Suppressor macrophage (primary cell): ENCODE data around the gene TIMM10B.

Source experiments
- DNase-seq, 4 experiments: peaks; one replicate each; pipeline ENCODE4 v3.0.0-alpha.2; 2020 to 2022

Gene TIMM10B

DNA sequence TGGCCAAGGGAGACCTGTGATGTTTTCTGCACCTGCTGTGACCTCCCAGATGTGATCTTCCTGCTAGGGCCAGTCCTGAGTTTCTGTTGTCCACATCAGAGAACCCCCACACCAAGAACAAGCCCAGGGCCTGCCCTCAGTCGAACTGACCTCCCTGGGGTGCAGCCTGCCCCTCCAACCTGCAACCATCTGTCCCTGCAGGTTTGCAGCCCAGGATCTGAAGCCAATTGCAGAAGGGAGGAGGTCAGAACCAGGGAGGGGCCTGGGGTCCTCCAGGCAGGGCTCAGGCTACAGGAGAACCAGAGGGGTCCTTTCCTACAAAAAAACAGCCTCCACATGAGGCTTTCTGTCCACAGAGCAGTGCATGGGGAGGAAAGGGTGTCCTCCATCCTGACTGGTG lies 8.4 kb upstream of the TIMM10B start:
- no peak for DNase-seq

DNA sequence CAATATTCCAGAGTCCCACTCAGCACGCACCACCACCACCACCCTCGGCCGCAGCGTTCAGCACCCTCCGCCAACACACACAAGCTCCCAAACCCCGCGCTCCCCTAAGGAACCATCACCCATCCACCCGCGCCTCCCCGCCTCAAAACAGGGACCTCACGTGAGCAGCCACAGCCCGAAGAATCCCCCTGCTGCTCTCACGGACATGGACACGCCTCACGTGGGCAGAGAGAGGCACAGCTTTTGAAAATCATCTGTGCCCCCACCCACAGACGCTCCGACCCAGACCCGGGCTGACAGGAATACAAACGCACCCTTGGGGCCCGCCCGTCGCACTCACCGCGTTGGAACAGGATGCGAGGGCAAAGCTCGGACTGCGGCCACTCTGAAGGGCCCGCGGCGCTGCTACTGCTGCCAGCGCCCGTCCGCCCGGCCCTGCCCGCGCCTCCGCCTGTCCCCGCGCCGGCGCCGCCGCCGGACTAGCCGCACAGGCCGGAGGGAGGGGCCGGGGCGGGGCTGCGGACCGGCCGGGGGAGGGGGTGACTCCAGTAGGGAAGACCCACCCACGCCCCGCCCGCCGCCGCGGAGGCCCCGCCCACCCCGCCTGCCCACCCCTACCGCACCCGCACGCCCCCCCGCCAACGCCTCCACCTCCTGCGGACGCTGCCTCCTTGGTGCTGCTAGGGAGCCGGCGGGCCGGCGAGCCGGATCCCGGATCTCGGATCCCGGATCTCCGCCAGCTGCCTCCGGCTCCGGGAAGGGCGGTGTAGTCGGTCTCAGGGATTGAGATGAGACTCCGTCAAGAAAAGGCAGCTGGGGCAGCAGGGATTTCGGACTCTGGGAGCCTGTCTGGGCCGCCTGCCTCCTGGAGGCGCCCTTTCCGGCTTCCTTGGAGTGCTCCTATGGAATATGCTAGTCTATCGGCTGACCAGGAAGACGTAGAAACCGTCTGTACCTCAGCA lies 7.6 kb upstream of the TIMM10B start, which contains the start of gene TRIM3:
TRIM3 (minus strand) TSS at position 491 of the 962 bp plus-strand sequence. CDS start 8,246 bp downstream, outside the sequence.
- peak; percentile 77 to 95 (median 88) for DNase-seq

GRCh38 chr11:6474413-6474792 lies 6.9 kb upstream of the TIMM10B start:
- peak in 2 of 4 experiments; percentile 21 to 25 for DNase-seq

DNA sequence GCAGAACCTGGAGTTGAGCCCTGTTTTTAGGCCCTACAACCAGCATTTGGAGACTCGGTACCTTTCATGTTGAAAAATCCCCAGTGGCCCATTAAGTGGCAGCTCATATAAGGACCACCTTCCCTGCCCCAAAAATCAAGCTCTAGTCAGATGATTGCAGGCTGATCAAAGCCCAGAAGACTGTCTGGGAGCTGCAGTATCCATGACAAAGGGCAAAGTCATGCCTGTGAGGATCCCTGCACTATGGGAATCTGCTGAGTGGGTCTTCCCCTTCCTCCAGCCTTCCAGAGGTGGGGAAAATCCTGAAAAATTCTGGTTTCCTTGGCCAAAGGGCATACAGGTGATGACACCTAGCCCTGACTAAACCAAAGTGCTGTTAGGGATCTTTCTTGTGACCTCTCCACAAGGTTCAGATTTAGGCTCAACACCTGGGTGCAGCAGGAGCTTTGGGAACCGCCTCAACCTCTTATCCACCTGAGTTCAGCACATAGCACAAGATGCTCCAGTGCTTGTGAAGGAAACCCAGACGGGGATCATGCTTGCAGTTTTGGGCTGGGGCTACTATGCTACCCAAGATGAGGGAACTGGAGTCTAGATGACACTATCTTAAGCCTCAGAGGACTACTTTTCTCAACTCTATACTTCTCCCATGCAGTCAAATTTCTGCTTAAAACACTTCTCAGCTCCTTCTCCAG lies 6.3 kb upstream of the TIMM10B start:
- DNase-seq: no peak

DNA sequence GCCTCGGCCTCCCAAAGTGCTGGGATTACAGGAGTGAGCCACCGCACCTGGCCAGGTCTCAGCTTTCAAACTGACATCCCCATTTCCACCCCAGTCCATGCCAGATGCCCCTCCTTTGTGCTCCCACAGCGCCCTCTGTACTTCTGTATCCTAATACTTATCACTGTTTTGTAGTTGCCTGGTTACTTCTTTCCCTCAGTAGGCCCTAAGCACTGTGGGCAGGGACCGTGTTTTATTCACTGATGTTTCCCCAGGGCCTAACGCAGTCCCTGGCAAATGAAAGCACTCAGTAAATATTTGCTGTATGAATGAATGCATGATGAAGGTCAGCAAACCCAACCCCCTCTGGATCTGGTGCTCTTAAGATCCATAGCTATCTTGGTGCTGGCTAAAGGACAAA lies 5.4 kb upstream of the TIMM10B start:
- no peak for DNase-seq

- no peak for DNase-seq
Observed at GRCh38 chr11:6476571-6476970, 4.7 kb upstream of the TIMM10B start.

- no peak for DNase-seq
Observed at GRCh38 chr11:6480299-6480914, 894 bp upstream of the TIMM10B start.

- DNase-seq: no peak
Observed at GRCh38 chr11:6481924-6482275, 599 bp downstream of the TIMM10B start.

- peak; percentile 16 to 68 (median 40) for DNase-seq
Observed at GRCh38 chr11:6482441-6482840, 1.1 kb downstream of the TIMM10B start.

DNA sequence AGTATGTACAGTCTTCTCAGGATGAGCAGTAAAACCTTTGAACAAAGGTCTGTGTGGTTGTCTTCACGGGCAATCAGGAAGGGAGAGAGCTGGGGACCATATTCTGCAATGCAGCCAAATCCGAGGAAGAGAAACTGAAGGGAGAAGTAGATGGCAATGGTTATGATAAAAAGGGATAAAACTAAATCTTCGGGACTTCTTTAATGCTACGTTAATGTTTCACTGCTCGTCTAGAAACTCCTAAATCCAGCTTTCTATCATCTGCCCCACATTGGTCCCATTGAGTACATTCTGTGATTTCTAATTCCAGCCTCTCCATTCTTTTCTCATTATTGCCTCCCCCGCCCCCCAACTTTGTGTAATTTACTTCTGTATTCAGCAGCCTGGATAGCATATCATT lies 1.7 kb downstream of the TIMM10B start:
- DNase-seq: no peak

GRCh38 chr11:6485661-6486060 lies 4.4 kb downstream of the TIMM10B start:
- DNase-seq: no peak

- DNase-seq: no peak
Observed at GRCh38 chr11:6486256-6486655, 5.0 kb downstream of the TIMM10B start.

GRCh38 chr11:6486938-6487337 lies 5.6 kb downstream of the TIMM10B start:
- DNase-seq: no peak

GRCh38 chr11:6488342-6488741 lies 7.0 kb downstream of the TIMM10B start:
- DNase-seq: no peak

DNA sequence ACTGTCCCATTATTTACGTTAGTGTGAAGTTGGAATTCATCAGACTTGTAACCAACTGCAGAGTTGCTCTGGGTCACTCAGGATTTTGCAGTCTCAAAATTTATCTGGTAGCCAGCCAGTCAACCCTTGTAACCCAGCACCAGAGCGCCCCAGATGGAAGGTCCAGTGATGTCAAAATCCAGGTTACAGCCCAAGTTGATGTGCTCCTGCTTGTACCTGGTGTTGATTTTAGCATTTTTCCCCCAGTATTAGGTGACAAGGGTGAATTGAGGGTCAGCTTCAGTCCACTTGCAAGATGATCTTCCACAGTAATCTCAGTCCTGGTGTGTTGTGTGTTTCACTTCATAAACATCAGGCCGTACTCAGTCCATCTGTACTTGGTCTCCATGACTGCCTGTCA lies 7.5 kb downstream of the TIMM10B start:
- DNase-seq: no peak

DNA sequence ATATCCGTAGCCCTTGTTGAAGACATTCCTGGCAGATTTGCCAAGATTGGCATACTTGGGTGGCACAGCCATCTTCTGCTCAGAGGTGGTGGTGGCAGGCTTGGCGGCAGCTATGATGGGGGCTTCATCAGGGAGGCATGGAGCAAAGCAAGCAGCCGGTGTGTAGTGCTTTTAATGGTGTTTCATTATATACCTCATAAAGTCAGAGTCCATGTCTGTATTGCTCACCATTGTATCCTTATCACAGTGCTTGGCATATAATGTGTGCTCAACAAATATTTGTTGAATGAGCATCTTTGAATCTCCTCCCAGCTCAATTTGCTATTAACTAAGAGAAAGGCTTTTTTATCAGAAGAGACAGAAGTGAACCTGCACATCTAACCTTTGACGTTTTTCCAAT lies 8.0 kb downstream of the TIMM10B start:
- no peak for DNase-seq

- no peak for DNase-seq
Observed at GRCh38 chr11:6497069-6497839, 16.0 kb downstream of the TIMM10B start, which contains the start of gene DNHD1. TSS of gene DNHD1 (plus strand) at chr11:6497280. CDS start at chr11:6498216, 936 bp downstream.

DNA sequence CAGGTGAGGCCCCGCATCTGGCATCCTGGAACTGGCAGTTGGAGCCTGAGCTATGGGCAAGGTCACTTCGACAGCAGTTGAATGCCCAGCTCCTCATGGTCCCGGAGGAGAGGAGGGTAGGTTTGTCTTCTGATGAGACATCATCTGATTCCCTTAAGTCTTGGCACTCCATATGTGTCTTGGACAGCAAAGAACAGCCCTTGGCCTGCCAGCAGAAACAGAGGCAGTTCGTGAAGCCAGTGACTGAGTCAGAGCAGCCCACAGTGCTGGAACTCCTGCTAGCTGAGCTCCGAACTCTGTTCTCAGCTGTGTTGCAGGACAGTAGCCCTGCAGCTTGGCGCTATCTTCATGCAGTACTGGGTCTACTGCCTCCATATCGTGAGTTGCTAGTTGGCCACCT lies 16.8 kb downstream of the TIMM10B start:
- no peak for DNase-seq

GRCh38 chr11:6498544-6498943 lies 17.2 kb downstream of the TIMM10B start:
- DNase-seq: no peak

DNA sequence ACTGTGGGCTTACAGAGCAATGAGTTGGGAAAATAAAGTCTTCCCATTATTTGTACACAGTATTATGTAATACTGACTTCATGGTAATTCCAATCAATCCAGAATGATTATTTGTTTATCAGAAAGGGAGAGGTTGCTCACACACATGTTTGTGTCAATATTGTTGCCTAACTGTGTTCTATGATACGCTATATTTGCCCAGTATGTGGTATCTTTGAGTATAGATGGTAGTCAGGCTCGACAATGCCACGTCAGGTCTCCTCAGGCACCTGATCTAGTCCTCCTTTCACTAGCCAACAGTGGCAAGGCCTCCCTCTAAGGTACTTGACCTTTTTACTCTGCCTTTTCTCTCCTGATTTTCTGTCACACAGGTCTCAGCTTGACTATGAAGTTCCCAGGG lies 21.1 kb downstream of the TIMM10B start:
- no peak for DNase-seq

DNA sequence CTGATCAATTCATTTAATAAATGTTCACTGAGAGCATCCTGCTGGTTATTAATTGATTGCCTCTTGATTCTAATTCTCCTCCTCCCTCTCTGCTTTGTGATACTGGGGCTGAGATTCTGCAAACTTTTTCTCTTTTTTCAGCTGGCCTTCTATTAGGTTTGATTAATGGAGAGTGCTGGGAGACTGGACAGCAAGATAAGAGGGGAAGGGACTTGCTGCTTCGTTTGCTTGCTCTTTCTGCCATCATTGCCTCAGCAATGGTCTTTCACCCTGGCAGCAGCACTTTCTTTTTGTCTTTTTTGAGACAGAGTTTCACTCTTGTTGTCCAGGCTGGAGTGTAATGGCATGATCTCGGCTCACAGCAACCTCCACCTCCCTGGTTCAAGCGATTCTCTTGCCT lies 22.9 kb downstream of the TIMM10B start:
- DNase-seq: no peak

DNA sequence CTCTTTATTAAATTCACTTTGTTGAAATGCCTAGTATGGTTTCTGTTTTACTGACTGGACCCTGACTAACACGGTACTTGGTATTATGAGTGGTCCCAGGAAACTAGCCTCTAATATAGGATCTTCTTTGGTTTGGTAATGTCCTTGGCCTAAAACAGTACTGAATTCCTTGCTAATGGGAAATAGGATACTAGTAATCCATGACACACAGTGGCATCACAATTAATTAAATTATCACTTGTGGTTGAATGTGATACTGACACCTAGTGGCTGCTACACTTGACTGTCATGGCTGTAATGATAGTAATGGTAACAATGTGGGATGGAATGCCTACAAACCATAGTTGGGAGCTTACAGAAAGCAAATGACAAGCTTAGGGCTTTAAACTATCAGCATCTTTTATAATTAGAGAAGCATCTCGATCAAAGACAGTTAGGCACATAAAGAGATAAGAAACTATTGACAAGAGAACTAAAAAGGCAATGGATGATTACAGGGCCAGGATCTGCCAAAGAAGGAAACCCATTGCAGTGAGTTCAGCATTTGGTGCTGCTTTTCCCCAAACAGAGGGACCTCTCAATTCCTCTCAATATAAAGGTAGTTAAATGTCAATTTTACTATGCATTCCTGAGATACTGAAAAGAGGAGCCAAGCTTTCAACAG lies 24.4 kb downstream of the TIMM10B start:
- peak; percentile 39 to 59 (median 49) for DNase-seq
